SU-DHL-6 (cell line): ENCODE measurements around the gene CD300H.
"Not testable (repeated sequence)": the region's sequence is repeated elsewhere in the genome, so short reads cannot be mapped to it uniquely, and the experiment has no call there.

Source experiments
- H2AFZ ChIP-seq: fragments of 200-600 bp; sonication (generic); 2 replicates; pipeline ENCODE4 v1.6.1; 2014; ENCODE audit warnings: low read depth, mild to moderate bottlenecking, moderate library complexity, mixed read lengths, antibody characterized with exemption, low read length; ENCODE audit not compliant: severe bottlenecking
- H3F3A ChIP-seq: fragments of 200-600 bp; shearing (Covaris generic); 2 replicates; pipeline ENCODE4 v1.6.0; 2016; ENCODE audit warnings: antibody characterized with exemption, mild to moderate bottlenecking; ENCODE audit not compliant: insufficient read depth
- H3K27ac ChIP-seq: fragments of 200-600 bp; sonication (generic); 2 replicates; pipeline ENCODE4 v1.5.1; 2016; ENCODE audit warnings: low read depth, mild to moderate bottlenecking, low read length, moderate library complexity, mixed read lengths
- H3K27me3 ChIP-seq: fragments of 200-600 bp; sonication (generic), shearing (Covaris generic); 2 replicates; pipeline ENCODE4 v1.6.0; 2014; ENCODE audit warnings: mild to moderate bottlenecking, low read length
- H3K36me3 ChIP-seq: fragments of 200-600 bp; sonication (generic); 2 replicates; pipeline ENCODE4 v1.6.1; 2014; ENCODE audit warnings: mild to moderate bottlenecking, low read length, mixed read lengths
- H3K4me2 ChIP-seq: fragments of 300-600, 200-600 bp; shearing (Covaris generic), sonication (generic); 2 replicates; pipeline ENCODE4 v1.6.0; 2014; ENCODE audit warnings: low read length, low read depth, mild to moderate bottlenecking; ENCODE audit not compliant: poor library complexity, severe bottlenecking
- H3K4me3 ChIP-seq: fragments of 200-600 bp; sonication (generic); 2 replicates; pipeline ENCODE4 v1.5.1; 2014; ENCODE audit warnings: antibody characterized with exemption, low read length, mild to moderate bottlenecking, mixed read lengths; ENCODE audit not compliant: insufficient read depth, poor library complexity, severe bottlenecking
- H3K79me2 ChIP-seq: fragments of 200-600 bp; sonication (generic); 2 replicates; pipeline ENCODE4 v1.6.1; 2014; ENCODE audit warnings: mild to moderate bottlenecking, low read length, moderate library complexity; ENCODE audit not compliant: insufficient read depth
- H3K9ac ChIP-seq: fragments of 200-600 bp; sonication (generic); 2 replicates; pipeline ENCODE4 v1.7.0; 2014; ENCODE audit warnings: mild to moderate bottlenecking, low read length
- H3K9me2 ChIP-seq: fragments of 200-600 bp; sonication (generic); replicated peaks from 2 replicates; pipeline ENCODE4 v1.6.1; 2014; ENCODE audit warnings: low read length; ENCODE audit not compliant: insufficient read depth
- H3K9me3 ChIP-seq: fragments of 200-600 bp; sonication (generic); 2 replicates; pipeline ENCODE4 v1.6.1; 2014; ENCODE audit warnings: low read length, mixed read lengths; ENCODE audit not compliant: insufficient read depth
- H4K20me1 ChIP-seq: fragments of 200-600 bp; sonication (generic); 2 replicates; pipeline ENCODE4 v1.6.1; 2014; ENCODE audit warnings: low read depth, mild to moderate bottlenecking, antibody characterized with exemption, low read length, moderate library complexity, mixed read lengths
- CTCF ChIP-seq: fragments of 200-600 bp; sonication (generic); IDR thresholded peaks from one replicate; pipeline ENCODE4 v1.5.1; 2017; ENCODE audit warnings: antibody characterized with exemption, mild to moderate bottlenecking, low read length, moderate library complexity; ENCODE audit not compliant: insufficient read depth, poor library complexity, severe bottlenecking
- EZH2phosphoT487 ChIP-seq: fragments of 200-600 bp; sonication (generic), shearing (Covaris generic); conservative IDR thresholded peaks from 2 replicates; pipeline ENCODE4 v1.6.1; 2018; ENCODE audit warnings: mild to moderate bottlenecking, antibody characterized with exemption, low read length, moderate library complexity, mixed read lengths

CD300H gene

GRCh38 chr17:74578979-74579378 is 11.7 kb upstream of the CD300H start:
- Histone ChIP-seq H3K4me3 (no peak overlapping the region), H3K9me3 (no peaks in the 10 kb centered on the region), H3K9ac (no peak overlapping the region), H2AFZ (no peak overlapping the region), H3F3A (no peaks in the 10 kb centered on the region), H4K20me1 (no peaks in the 10 kb centered on the region), H3K27me3 (no peaks in the 10 kb centered on the region), H3K36me3 (no peaks in the 10 kb centered on the region), H3K4me2 (no peak overlapping the region), H3K9me2 (no peaks in the 10 kb centered on the region), H3K27ac (no peak overlapping the region), H3K79me2 (no peaks in the 10 kb centered on the region)
- no peak for TF ChIP-seq CTCF
- TF ChIP-seq EZH2phosphoT487: no peak

- Histone ChIP-seq H3K79me2 (no peaks in the 10 kb centered on the region), H3K9me2 (no peaks in the 10 kb centered on the region), H3K9ac (no peak overlapping the region), H3K9me3 (no peaks in the 10 kb centered on the region), H3F3A (no peaks in the 10 kb centered on the region), H2AFZ (no peak overlapping the region), H3K27ac (no peak overlapping the region), H4K20me1 (no peaks in the 10 kb centered on the region), H3K36me3 (no peaks in the 10 kb centered on the region), H3K4me3 (no peak overlapping the region), H3K4me2 (no peak overlapping the region), H3K27me3 (no peaks in the 10 kb centered on the region; the same call in 1 of the 2 replicates)
- TF ChIP-seq EZH2phosphoT487 (no peak), CTCF (no peak)
Measured at GRCh38 chr17:74574489-74575142, 7.3 kb upstream of the CD300H start.

- H3K4me3 ChIP-seq, H3K4me2 ChIP-seq, H3K27me3 ChIP-seq: not testable (repeated sequence)
Measured at GRCh38 chr17:74573635-74574034, 6.3 kb upstream of the CD300H start.

GRCh38 chr17:74573169-74573568 is 5.9 kb upstream of the CD300H start:
- Histone ChIP-seq H3K9ac (no peak overlapping the region), H3K27ac (no peak overlapping the region), H3K36me3 (no peaks in the 10 kb centered on the region), H3K79me2 (no peaks in the 10 kb centered on the region), H3K4me2 (no peak overlapping the region), H3K9me3 (no peaks in the 10 kb centered on the region), H3F3A (no peaks in the 10 kb centered on the region), H3K27me3 (no peaks in the 10 kb centered on the region; the same call in 1 of the 2 replicates), H4K20me1 (no peaks in the 10 kb centered on the region), H2AFZ (no peak overlapping the region), H3K9me2 (no peaks in the 10 kb centered on the region), H3K4me3 (no peak overlapping the region)
- TF ChIP-seq EZH2phosphoT487 (no peak), CTCF (no peak)

More at GRCh38 chr17:74573635-74574034, 6.3 kb upstream of the CD300H start:
- H3F3A ChIP-seq, H3K79me2 ChIP-seq, H3K36me3 ChIP-seq, H4K20me1 ChIP-seq, H2AFZ ChIP-seq, H3K9ac ChIP-seq, H3K27ac ChIP-seq, H3K9me2 ChIP-seq, H3K9me3 ChIP-seq: not testable (repeated sequence)
